GM19239 (cell line): ENCODE data around the gene SALL4.
A peak's percentile ranks its signal among the peaks of the same experiment; 100 is the strongest.
"Not testable (repeated sequence)": the region's sequence is repeated elsewhere in the genome, so short reads cannot be mapped to it uniquely, and the experiment has no call there.

Source experiments
- DNase-seq: peaks from one replicate; pipeline ENCODE4 v3.0.0; 2011; ENCODE audit warnings: low spot score; ENCODE audit not compliant: insufficient read length
- FAIRE-seq: peaks from 2 replicates; lab custom pipeline; 2011; peaks lifted over from hg19 to GRCh38; lab: Jason Lieb, UNC

Gene SALL4

GRCh38 chr20:51767867-51768758, 34.2 kb downstream of the SALL4 start, which contains the start of gene ATP9A:
Gene ATP9A, minus strand, starts transcription at chr20:51768390. Its CDS starts 21 bp downstream, at chr20:51768369.
- FAIRE-seq (no peak), DNase-seq (no peak)

GRCh38 chr20:51766994-51767866, 35.1 kb downstream of the SALL4 start:
- DNase-seq = peak; percentile 41
- FAIRE-seq = no peak

GRCh38 chr20:51765381-51765780, 36.9 kb downstream of the SALL4 start:
- FAIRE-seq = not testable (repeated sequence)

GRCh38 chr20:51763965-51764602, 38.2 kb downstream of the SALL4 start:
- FAIRE-seq (no peak), DNase-seq (no peak)

More at GRCh38 chr20:51765381-51765780, 36.9 kb downstream of the SALL4 start:
- DNase-seq = not testable (repeated sequence)

- no peak for DNase-seq
- FAIRE-seq = no peak
Measured at GRCh38 chr20:51760905-51761546, 41.3 kb downstream of the SALL4 start.

- FAIRE-seq (no peak), DNase-seq (no peak)
Measured at GRCh38 chr20:51759769-51760510, 42.4 kb downstream of the SALL4 start.

GRCh38 chr20:51758978-51759544, 43.3 kb downstream of the SALL4 start:
- no peak for DNase-seq
- no peak for FAIRE-seq

- FAIRE-seq (no peak), DNase-seq (no peak)
Measured at GRCh38 chr20:51757226-51757625, 45.1 kb downstream of the SALL4 start.

GRCh38 chr20:51756653-51757052, 45.7 kb downstream of the SALL4 start:
- FAIRE-seq = no peak

GRCh38 chr20:51753220-51753619, 49.1 kb downstream of the SALL4 start:
- DNase-seq, FAIRE-seq: not testable (repeated sequence)

More at GRCh38 chr20:51756653-51757052, 45.7 kb downstream of the SALL4 start:
- DNase-seq = no peak

- no peak for FAIRE-seq
- no peak for DNase-seq
Measured at GRCh38 chr20:51752343-51752951, 49.9 kb downstream of the SALL4 start.

GRCh38 chr20:51750770-51751388, 51.4 kb downstream of the SALL4 start:
- DNase-seq = no peak
- FAIRE-seq = no peak

- no peak for DNase-seq
Measured at GRCh38 chr20:51750037-51750769, 52.1 kb downstream of the SALL4 start.

GRCh38 chr20:51749674-51750036, 52.7 kb downstream of the SALL4 start:
- no peak for DNase-seq
- FAIRE-seq = no peak

More at GRCh38 chr20:51750037-51750769, 52.1 kb downstream of the SALL4 start:
- no peak for FAIRE-seq

- FAIRE-seq = no peak
- no peak for DNase-seq
Measured at GRCh38 chr20:51747182-51747911, 55.0 kb downstream of the SALL4 start.

- no peak for FAIRE-seq
Measured at GRCh38 chr20:51745804-51746203, 56.5 kb downstream of the SALL4 start.

GRCh38 chr20:51740838-51741237, 61.5 kb downstream of the SALL4 start:
- FAIRE-seq = no peak

More at GRCh38 chr20:51745804-51746203, 56.5 kb downstream of the SALL4 start:
- no peak for DNase-seq

More at GRCh38 chr20:51740838-51741237, 61.5 kb downstream of the SALL4 start:
- no peak for DNase-seq
